ENCODE data around the gene ARNT2. TPM values are rescaled to one million over a fixed set of nuclear protein-coding genes. Genes with fewer than 3 reads are reported as not detected.

The ARNT2 gene
- total RNA-seq, 1 donor from 2014 or later, result 35.7 TPM

- H3K27ac Mint-ChIP-seq (ENCODE audit: unreplicated experiment), result no peak overlapping the region
- no peak for DNase-seq
- no peak for TF ChIP-seq CTCF (IDR thresholded peaks at IDR 0.05; ENCODE audit: partially characterized antibody, unreplicated experiment)
Observed at GRCh38 chr15:80531388-80531787, 127.2 kb downstream of the ARNT2 start.

GRCh38 chr15:80531796-80532195 is 127.6 kb downstream of the ARNT2 start:
- Mint-ChIP-seq H3K27me3 (ENCODE audit: unreplicated experiment) (peaks cover 3% of the 10 kb centered on the region), H3K27ac (ENCODE audit: unreplicated experiment) (no peak overlapping the region), H3K9me3 (ENCODE audit: unreplicated experiment) (peaks cover 6% of the 10 kb centered on the region), H3K36me3 (ENCODE audit: unreplicated experiment) (peaks cover 27% of the 10 kb centered on the region), H3K4me1 (ENCODE audit: low read depth, unreplicated experiment) (no peaks in the 10 kb centered on the region), H3K4me3 (ENCODE audit: unreplicated experiment) (no peak overlapping the region)
- DNase-seq, result no peak
- no peak for TF ChIP-seq CTCF (IDR thresholded peaks at IDR 0.05; ENCODE audit: partially characterized antibody, unreplicated experiment)

More at GRCh38 chr15:80531388-80531787, 127.2 kb downstream of the ARNT2 start:
- Mint-ChIP-seq H3K9me3 (ENCODE audit: unreplicated experiment) (peaks cover 6% of the 10 kb centered on the region), H3K36me3 (ENCODE audit: unreplicated experiment) (peaks cover 28% of the 10 kb centered on the region), H3K4me3 (ENCODE audit: unreplicated experiment) (no peak overlapping the region), H3K27me3 (ENCODE audit: unreplicated experiment) (peaks cover 3% of the 10 kb centered on the region), H3K4me1 (ENCODE audit: low read depth, unreplicated experiment) (no peaks in the 10 kb centered on the region)

- Mint-ChIP-seq H3K36me3 (ENCODE audit: unreplicated experiment) (peaks cover 23% of the 10 kb centered on the region), H3K4me3 (ENCODE audit: unreplicated experiment) (no peak overlapping the region), H3K27ac (ENCODE audit: unreplicated experiment) (no peak overlapping the region), H3K27me3 (ENCODE audit: unreplicated experiment) (peaks cover 1% of the 10 kb centered on the region), H3K9me3 (ENCODE audit: unreplicated experiment) (peaks cover 6% of the 10 kb centered on the region), H3K4me1 (ENCODE audit: low read depth, unreplicated experiment) (no peaks in the 10 kb centered on the region)
- no peak for DNase-seq
- TF ChIP-seq CTCF (IDR thresholded peaks at IDR 0.05; ENCODE audit: partially characterized antibody, unreplicated experiment), result no peak
Observed at GRCh38 chr15:80533790-80534333, 129.7 kb downstream of the ARNT2 start.

- peaks cover 1% of the 10 kb centered on the region for H3K27me3 Mint-ChIP-seq (ENCODE audit: unreplicated experiment)
- no peak overlapping the region for H3K27ac Mint-ChIP-seq (ENCODE audit: unreplicated experiment)
- H3K36me3 Mint-ChIP-seq (ENCODE audit: unreplicated experiment), result peaks cover 23% of the 10 kb centered on the region
Observed at GRCh38 chr15:80536231-80536630, 132.0 kb downstream of the ARNT2 start.

More at GRCh38 chr15:80536231-80536630, 132.0 kb downstream of the ARNT2 start:
- no peak overlapping the region for H3K4me3 Mint-ChIP-seq (ENCODE audit: unreplicated experiment)
- TF ChIP-seq CTCF (IDR thresholded peaks at IDR 0.05; ENCODE audit: partially characterized antibody, unreplicated experiment), result no peak
- H3K4me1 Mint-ChIP-seq (ENCODE audit: low read depth, unreplicated experiment), result no peaks in the 10 kb centered on the region
- peaks cover 6% of the 10 kb centered on the region for H3K9me3 Mint-ChIP-seq (ENCODE audit: unreplicated experiment)
- no peak for DNase-seq
